ENCODE data around the gene TOX2.

TOX2 gene

DNA sequence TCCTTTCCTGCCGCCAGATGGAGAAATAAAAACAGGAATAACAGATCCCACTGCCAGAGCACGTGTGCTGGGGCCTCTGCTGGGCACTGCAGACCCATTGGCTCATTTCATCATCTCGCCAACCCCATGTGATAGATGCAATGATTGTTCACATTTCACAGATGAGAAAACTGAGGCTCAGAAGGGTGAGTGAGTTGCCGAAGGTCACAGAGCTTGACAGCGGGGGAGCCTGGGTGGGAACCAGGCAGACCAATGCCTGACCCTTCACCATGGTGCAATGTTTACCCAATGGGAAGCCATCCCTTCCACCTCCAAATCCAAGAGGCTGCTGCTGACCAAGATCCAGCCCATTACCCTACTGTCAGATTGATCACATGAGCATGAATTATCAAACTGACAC is 167.2 kb downstream of the TOX2 start:
- TF ChIP-seq, protein P1, sequence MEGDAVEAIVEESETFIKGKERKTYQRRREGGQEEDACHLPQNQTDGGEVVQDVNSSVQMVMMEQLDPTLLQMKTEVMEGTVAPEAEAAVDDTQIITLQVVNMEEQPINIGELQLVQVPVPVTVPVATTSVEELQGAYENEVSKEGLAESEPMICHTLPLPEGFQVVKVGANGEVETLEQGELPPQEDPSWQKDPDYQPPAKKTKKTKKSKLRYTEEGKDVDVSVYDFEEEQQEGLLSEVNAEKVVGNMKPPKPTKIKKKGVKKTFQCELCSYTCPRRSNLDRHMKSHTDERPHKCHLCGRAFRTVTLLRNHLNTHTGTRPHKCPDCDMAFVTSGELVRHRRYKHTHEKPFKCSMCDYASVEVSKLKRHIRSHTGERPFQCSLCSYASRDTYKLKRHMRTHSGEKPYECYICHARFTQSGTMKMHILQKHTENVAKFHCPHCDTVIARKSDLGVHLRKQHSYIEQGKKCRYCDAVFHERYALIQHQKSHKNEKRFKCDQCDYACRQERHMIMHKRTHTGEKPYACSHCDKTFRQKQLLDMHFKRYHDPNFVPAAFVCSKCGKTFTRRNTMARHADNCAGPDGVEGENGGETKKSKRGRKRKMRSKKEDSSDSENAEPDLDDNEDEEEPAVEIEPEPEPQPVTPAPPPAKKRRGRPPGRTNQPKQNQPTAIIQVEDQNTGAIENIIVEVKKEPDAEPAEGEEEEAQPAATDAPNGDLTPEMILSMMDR (IDR thresholded peaks at IDR 0.05), result no peak

GRCh38 chr20:44083220-44083933 is 168.7 kb downstream of the TOX2 start:
- TF ChIP-seq, protein P1 (IDR thresholded peaks at IDR 0.05), result no peak

DNA sequence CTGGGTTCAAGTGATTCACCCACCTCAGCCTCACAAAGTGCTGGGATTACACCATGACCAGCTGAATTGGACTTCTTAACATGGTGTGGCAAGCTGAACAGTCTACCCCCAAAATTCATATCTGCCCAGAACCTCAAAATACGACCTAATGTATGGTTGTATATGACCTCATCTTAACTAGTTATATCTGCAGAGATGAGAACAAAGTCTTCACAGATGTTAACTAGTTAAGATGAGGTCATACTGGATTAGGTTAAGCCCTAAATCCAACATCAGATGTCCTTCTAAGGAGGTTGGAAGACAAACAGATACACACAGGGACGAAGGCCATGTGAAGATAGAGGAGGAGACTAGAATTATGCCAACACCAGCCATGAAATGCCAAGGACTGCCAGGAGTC is 169.8 kb downstream of the TOX2 start:
- TF ChIP-seq, protein P1 (IDR thresholded peaks at IDR 0.05), result no peak

GRCh38 chr20:44084891-44085290 is 170.2 kb downstream of the TOX2 start:
- TF ChIP-seq, protein P1 (IDR thresholded peaks at IDR 0.05), result no peak

DNA sequence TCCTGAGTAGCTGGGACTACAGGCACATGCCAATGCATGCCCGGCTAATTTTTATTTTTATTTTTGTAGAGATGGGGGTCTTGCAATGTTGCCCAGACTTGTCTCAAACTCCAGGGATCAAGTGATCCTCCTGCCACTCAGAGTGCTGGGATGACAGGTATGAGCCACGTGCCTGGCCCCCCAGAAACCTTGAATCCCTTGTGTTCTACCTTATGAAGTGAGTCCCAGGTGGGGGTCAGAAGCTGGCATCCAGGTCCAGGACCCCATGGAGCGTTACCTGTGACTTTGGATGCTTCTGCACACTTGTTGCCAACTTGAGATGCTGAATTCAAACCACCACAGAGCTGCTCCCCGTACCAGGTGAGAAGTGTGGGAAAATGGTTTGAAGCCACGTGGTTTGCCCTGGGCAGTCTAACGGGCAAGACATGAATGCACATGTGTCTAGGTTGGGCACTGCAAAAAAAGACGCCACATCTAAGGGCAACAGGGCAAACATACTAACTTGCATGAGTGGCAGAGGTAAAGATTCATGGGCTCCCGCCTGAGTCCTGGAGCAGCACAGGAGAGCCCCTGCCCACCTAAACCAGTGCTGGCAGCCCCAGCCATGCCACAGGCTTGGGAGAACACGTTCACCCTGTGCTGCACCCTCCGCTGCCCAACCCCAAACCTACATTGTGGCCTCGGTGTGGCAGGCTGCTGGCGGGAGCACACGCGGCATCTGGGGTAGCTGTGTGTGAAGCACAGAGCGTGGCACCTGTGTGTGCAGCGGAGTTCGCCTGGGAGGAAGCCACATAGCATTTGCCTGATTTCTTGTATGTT is 171.2 kb downstream of the TOX2 start:
- TF ChIP-seq, protein P1 (IDR thresholded peaks at IDR 0.05), result no peak

GRCh38 chr20:44087051-44087856 is 172.6 kb downstream of the TOX2 start:
- TF ChIP-seq, protein P1 (IDR thresholded peaks at IDR 0.05), result no peak

DNA sequence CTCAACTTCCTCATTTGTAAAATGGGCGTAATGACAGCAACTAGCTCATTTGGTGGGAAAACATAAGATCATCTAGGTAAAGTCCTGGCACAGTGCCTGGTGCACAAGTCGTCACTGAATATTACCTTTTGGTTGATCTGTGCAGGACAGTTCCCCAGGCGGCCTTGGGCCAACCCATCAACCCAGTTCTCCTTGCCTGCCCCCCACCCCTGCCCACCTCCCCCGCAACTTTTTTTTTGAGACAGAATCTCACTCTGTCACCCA is 173.1 kb downstream of the TOX2 start:
- TF ChIP-seq, protein P1 (IDR thresholded peaks at IDR 0.05), result no peak

Data from LNCAP (cell line).